Tibial nerve (tissue), 3 donors: ENCODE measurements around the gene HOXB2.

Experiments
- CTCF ChIP-seq, 5 experiments: fragments of 200-600 bp in 3 of 5; fragments of 450-650 bp in 2 of 5; sonication (generic) in 3 of 5; IDR thresholded peaks; one replicate each; pipeline ENCODE4 v1.5.1; 2016 to 2019; ENCODE audit warnings: antibody characterized with exemption in 5 of 5, mild to moderate bottlenecking in 3 of 5, moderate library complexity in 2 of 5
- POLR2A ChIP-seq, 2 donors: fragments of 450-650 bp; IDR thresholded peaks; one replicate each; pipeline ENCODE4 v1.6.1; 2017; ENCODE audit warnings: antibody characterized with exemption in 2 of 2, mild to moderate bottlenecking in 2 of 2, moderate library complexity in 2 of 2

- TF ChIP-seq POLR2A (IDR thresholded peaks at IDR 0.05) (no peak), CTCF (IDR thresholded peaks at IDR 0.05) (no peak)
Observed at GRCh38 chr17:48592057-48592514, 47.2 kb upstream of the HOXB2 start.
